GM23248 (cell line): ENCODE data around the gene LDLRAD4. TPM values are rescaled to one million over a fixed set of nuclear protein-coding genes. Genes with fewer than 3 reads are reported as not detected.

ENCODE experiments used
- DNase-seq: peaks from one replicate; pipeline ENCODE4 v3.0.0-alpha.2; 2015
- H2AFZ ChIP-seq: fragments of 200-600 bp; sonication (generic); 2 replicates; pipeline ENCODE4 v1.6.1; 2016; ENCODE audit warnings: antibody characterized with exemption
- H3F3A ChIP-seq: fragments of 200-600 bp; sonication (generic); 2 replicates; pipeline ENCODE4 v1.6.1; 2016; ENCODE audit warnings: mild to moderate bottlenecking, antibody characterized with exemption, mixed run types; ENCODE audit not compliant: insufficient read depth
- H3K27ac ChIP-seq: fragments of 200-600 bp; sonication (generic); 2 replicates; pipeline ENCODE4 v1.5.1; 2016; ENCODE audit warnings: mild to moderate bottlenecking
- H3K27me3 ChIP-seq: fragments of 200-600 bp; sonication (generic); replicated peaks from 2 replicates; pipeline ENCODE4 v1.6.1; 2016; ENCODE audit warnings: mild to moderate bottlenecking; ENCODE audit not compliant: insufficient read depth
- H3K36me3 ChIP-seq: fragments of 200-600 bp; sonication (generic); 2 replicates; pipeline ENCODE4 v1.6.1; 2016; ENCODE audit warnings: low read depth, mild to moderate bottlenecking
- H3K4me1 ChIP-seq: fragments of 200-600 bp; sonication (generic); 2 replicates; pipeline ENCODE4 v1.6.1; 2016; ENCODE audit warnings: mild to moderate bottlenecking; ENCODE audit not compliant: insufficient read depth
- H3K4me2 ChIP-seq: fragments of 200-600 bp; sonication (generic); one replicate; pipeline ENCODE4 v1.6.1; 2016; ENCODE audit warnings: mild to moderate bottlenecking; ENCODE audit not compliant: unreplicated experiment
- H3K4me3 ChIP-seq: fragments of 200-600 bp; sonication (generic); 2 replicates; pipeline ENCODE4 v1.5.1; 2016; ENCODE audit warnings: mild to moderate bottlenecking
- H3K79me2 ChIP-seq: fragments of 200-600 bp; sonication (generic); 2 replicates; pipeline ENCODE4 v1.6.1; 2016; ENCODE audit warnings: mild to moderate bottlenecking; ENCODE audit not compliant: insufficient read depth
- H3K9ac ChIP-seq: fragments of 200-600 bp; sonication (generic); 2 replicates; pipeline ENCODE4 v1.6.1; 2016; ENCODE audit warnings: mild to moderate bottlenecking
- H3K9me2 ChIP-seq: fragments of 200-600 bp; sonication (generic); 2 replicates; pipeline ENCODE4 v1.6.1; 2016; ENCODE audit warnings: mixed run types, mild to moderate bottlenecking, moderate library complexity; ENCODE audit not compliant: insufficient read depth
- H3K9me3 ChIP-seq: fragments of 200-600 bp; sonication (generic); one replicate; pipeline ENCODE4 v1.6.1; 2017; ENCODE audit warnings: low read depth
- H4K20me1 ChIP-seq: fragments of 200-600 bp; sonication (generic); 2 replicates; pipeline ENCODE4 v1.6.0; 2016; ENCODE audit not compliant: insufficient read depth
- EZH2 ChIP-seq: fragments of 200-600 bp; sonication (generic); IDR thresholded peaks from 2 replicates; pipeline ENCODE4 v1.6.1; 2018; ENCODE audit warnings: antibody characterized with exemption, mild to moderate bottlenecking; ENCODE audit not compliant: insufficient read depth, poor library complexity, severe bottlenecking
- EZH2phosphoT487 ChIP-seq: fragments of 200-600 bp; sonication (generic); IDR thresholded peaks from 2 replicates; pipeline ENCODE4 v1.6.1; 2018; ENCODE audit warnings: antibody characterized with exemption, moderate library complexity, mild to moderate bottlenecking, low read depth; ENCODE audit not compliant: insufficient read depth
- WGBS, 2 experiments: methylation state at CpG; one replicate each; pipeline ENCODE4 v1.1.6; 2015 to 2017; ENCODE audit warnings: low lambda C conversion rate in 2 of 2, low coverage in 1 of 2; ENCODE audit errors: missing lambda C conversion rate in 2 of 2; 5-methylcytosine and 5-hydroxymethylcytosine counted together
- in situ Hi-C: fragments of 300-500 bp; cut with MboI; formaldehyde crosslinking; loops from 2 replicates; pipeline ENCODE4 v1.15.0; 2020
- polyA plus RNA-seq: library from polyadenylated mRNA; unstranded; fragments of >200 nt; fragmentation: Nextera tagmentation; extraction: Ambion mirVana; gene quantifications from 2 replicates; pipeline ENCODE4 v1.2.1, GENCODE V29; 2016
- total RNA-seq: library from RNA; depleted of rRNA; stranded (reverse); fragments of >200 nt; shearing (Covaris generic); gene quantifications from 2 replicates; pipeline ENCODE4 v1.2.3, GENCODE V29; 2014

The LDLRAD4 gene
- total and polyA plus RNA-seq, 2 experiments from 2014 or later: not detected

DNA sequence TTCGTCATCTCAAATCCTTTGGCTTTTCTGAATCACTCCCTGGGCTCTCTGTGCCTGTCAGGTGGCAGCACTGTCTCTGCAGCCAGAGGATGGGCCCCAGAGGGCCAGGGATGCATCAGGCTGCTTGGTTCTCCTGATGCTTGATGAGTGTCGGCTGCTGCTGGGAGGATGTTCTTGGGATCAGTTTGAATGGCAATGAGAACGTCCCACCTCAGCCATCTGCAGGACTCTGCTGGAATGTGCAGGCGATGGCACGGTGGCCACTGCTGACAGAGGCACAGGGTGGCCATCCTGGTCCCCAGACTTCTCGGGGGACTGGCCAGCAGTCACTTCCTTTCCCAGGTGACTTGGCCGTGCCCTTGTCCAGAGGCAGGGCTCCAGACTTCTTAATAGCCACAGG lies 361.8 kb downstream of the LDLRAD4 start:
- in situ Hi-C loops: no loop called here
- 54 to 55% methylated on average over 7 of the region's 7 CpGs for WGBS, 2 experiments
- no peaks in the 10 kb centered on the region for H3K79me2 ChIP-seq

DNA sequence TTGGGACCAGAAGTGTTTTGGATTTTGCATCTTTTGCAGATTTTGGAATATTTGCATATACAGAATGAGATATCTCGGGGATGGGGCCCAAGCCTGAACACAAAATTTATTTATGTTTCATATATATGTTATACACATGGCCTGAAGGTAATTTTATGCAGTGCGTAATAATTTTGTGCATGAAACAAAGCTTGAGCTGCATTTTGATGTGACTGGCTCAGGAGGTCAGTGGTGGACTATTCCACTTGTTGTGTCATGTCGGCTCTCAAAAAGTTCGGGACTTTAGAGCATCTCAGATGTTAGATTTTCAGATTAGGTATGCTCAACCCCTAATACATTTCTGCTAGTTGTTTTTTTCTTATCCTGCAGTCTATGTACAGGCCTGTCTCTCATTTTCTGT lies 362.4 kb downstream of the LDLRAD4 start:
- WGBS, 2 experiments: 60 to 79% methylated on average over 4 of the region's 4 CpGs
- DNase-seq: no peak
- Histone ChIP-seq H3K27ac (no peak overlapping the region), H4K20me1 (no peaks in the 10 kb centered on the region), H2AFZ (no peak overlapping the region), H3K4me3 (no peak overlapping the region), H3K9me3 (no peaks in the 10 kb centered on the region), H3K79me2 (no peaks in the 10 kb centered on the region), H3K9me2 (no peaks in the 10 kb centered on the region), H3F3A (no peaks in the 10 kb centered on the region), H3K27me3 (peaks cover 24% of the 10 kb centered on the region), H3K4me1 (peaks cover 5% of the 10 kb centered on the region; the same call in 1 of the 2 replicates), H3K36me3 (no peaks in the 10 kb centered on the region), H3K4me2 (no peak overlapping the region), H3K9ac (no peak overlapping the region)
- TF ChIP-seq EZH2 (no peak), EZH2phosphoT487 (no peak)
- in situ Hi-C loops: no loop called here

More for the DNA sequence above, 361.8 kb downstream of the LDLRAD4 start:
- H4K20me1 ChIP-seq: no peaks in the 10 kb centered on the region
- H3K27me3 ChIP-seq: peaks cover 26% of the 10 kb centered on the region
- no peak overlapping the region for H3K27ac ChIP-seq
- no peaks in the 10 kb centered on the region for H3K9me2 ChIP-seq
- no peak for DNase-seq
- no peak overlapping the region for H2AFZ ChIP-seq
- no peak overlapping the region for H3K4me2 ChIP-seq
- TF ChIP-seq EZH2 (no peak), EZH2phosphoT487 (no peak)
- no peaks in the 10 kb centered on the region for H3K9me3 ChIP-seq
- peaks cover 5% of the 10 kb centered on the region; the same call in 1 of the 2 replicates for H3K4me1 ChIP-seq
- H3F3A ChIP-seq: no peaks in the 10 kb centered on the region
- H3K4me3 ChIP-seq: no peak overlapping the region
- no peak overlapping the region for H3K9ac ChIP-seq
- H3K36me3 ChIP-seq: no peaks in the 10 kb centered on the region

DNA sequence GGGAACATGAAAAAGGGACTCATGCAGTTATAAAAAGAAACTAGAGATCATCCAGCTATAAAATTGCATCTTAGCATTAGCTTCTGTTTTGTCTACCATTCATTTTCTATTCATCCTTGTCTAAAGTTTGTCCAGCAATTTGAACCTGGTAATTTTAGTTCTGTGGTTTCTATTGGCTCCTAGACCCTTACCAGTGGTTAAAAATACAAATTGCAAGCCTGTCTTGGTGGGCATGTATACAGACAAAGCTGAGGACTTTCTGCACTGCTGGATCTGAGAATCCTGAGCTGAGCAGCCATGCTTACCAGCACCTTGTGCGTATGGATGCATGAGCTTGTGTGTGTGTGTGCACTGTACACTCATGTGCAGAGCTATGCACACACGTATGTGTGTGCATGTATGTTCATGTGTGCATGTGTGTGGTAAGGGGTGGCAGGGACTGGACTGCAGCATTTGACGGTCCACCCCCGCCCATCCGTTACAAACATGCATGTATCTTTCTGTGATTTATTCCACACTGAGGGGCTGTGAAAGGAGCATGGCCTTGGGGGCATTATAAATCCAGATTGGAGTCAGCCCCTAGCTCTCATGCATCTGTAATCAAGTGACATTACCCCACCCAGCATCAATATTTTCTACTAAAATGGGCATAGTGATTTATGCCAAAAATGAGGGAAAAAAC lies 363.1 kb downstream of the LDLRAD4 start:
- Histone ChIP-seq H3F3A (no peaks in the 10 kb centered on the region), H3K27ac (no peak overlapping the region), H3K9ac (no peak overlapping the region), H3K4me1 (peaks cover 5% of the 10 kb centered on the region; the same call in 1 of the 2 replicates), H3K36me3 (no peaks in the 10 kb centered on the region), H3K27me3 (peaks cover 24% of the 10 kb centered on the region), H3K9me2 (no peaks in the 10 kb centered on the region), H3K9me3 (no peaks in the 10 kb centered on the region), H3K4me3 (no peak overlapping the region), H4K20me1 (no peaks in the 10 kb centered on the region), H2AFZ (no peak overlapping the region), H3K4me2 (no peak overlapping the region), H3K79me2 (no peaks in the 10 kb centered on the region)
- WGBS, 2 experiments: 77 to 85% methylated on average over 5 of the region's 5 CpGs
- TF ChIP-seq EZH2phosphoT487 (no peak), EZH2 (no peak)
- in situ Hi-C loops: no loop called here
- no peak for DNase-seq

GRCh38 chr18:13582178-13582670 lies 363.7 kb downstream of the LDLRAD4 start:
- H3K4me3 ChIP-seq: no peak overlapping the region
- 60 to 68% methylated on average over 9 of the region's 9 CpGs for WGBS, 2 experiments
- no peaks in the 10 kb centered on the region for H3K9me2 ChIP-seq
- no peaks in the 10 kb centered on the region for H3K36me3 ChIP-seq
- TF ChIP-seq EZH2 (no peak), EZH2phosphoT487 (no peak)
- no peaks in the 10 kb centered on the region for H4K20me1 ChIP-seq
- no peak overlapping the region for H2AFZ ChIP-seq
- in situ Hi-C loops: no loop called here
- H3K4me1 ChIP-seq: peaks cover 5% of the 10 kb centered on the region; the same call in 1 of the 2 replicates
- no peak overlapping the region for H3K27ac ChIP-seq
- H3K79me2 ChIP-seq: no peaks in the 10 kb centered on the region
- H3K9me3 ChIP-seq: no peaks in the 10 kb centered on the region
- H3K9ac ChIP-seq: no peak overlapping the region
- no peaks in the 10 kb centered on the region for H3F3A ChIP-seq
- peaks cover 24% of the 10 kb centered on the region for H3K27me3 ChIP-seq
- no peak overlapping the region for H3K4me2 ChIP-seq
- DNase-seq: no peak
